Stimulated activated CD8-positive, alpha-beta memory T cell treated with anti-CD3 and anti-CD28 coated beads, Interleukin-12 subunit alpha, Interleukin-12 subunit beta, amount 100 ng/mL, for 4 hours (primary cell): Measurements from ENCODE around the gene ZNF79.

Experiments
- DNase-seq: peaks from one replicate; pipeline ENCODE4 v3.0.0-alpha.2; 2020; ENCODE audit warnings: low read depth

ZNF79 gene

GRCh38 chr9:127428348-127428747 is 4.2 kb downstream of the ZNF79 start:
- no peak for DNase-seq

GRCh38 chr9:127430415-127430814 is 6.2 kb downstream of the ZNF79 start:
- no peak for DNase-seq

- no peak for DNase-seq
Measured at GRCh38 chr9:127437497-127438264, 13.5 kb downstream of the ZNF79 start.

- DNase-seq: no peak
Measured at GRCh38 chr9:127438394-127438793, 14.2 kb downstream of the ZNF79 start.

- no peak for DNase-seq
Measured at GRCh38 chr9:127444283-127444920, 20.2 kb downstream of the ZNF79 start.

GRCh38 chr9:127444921-127445850 is 21.0 kb downstream of the ZNF79 start:
- DNase-seq: no peak

GRCh38 chr9:127445851-127446712 is 21.9 kb downstream of the ZNF79 start:
- no peak for DNase-seq

GRCh38 chr9:127446713-127447415 is 22.7 kb downstream of the ZNF79 start:
- DNase-seq: no peak

- DNase-seq: no peak
Measured at GRCh38 chr9:127447416-127448111, 23.4 kb downstream of the ZNF79 start.

- DNase-seq: no peak
Measured at GRCh38 chr9:127448112-127448805, 24.1 kb downstream of the ZNF79 start.

GRCh38 chr9:127449332-127449966 is 25.3 kb downstream of the ZNF79 start:
- DNase-seq: no peak

GRCh38 chr9:127450243-127450760 is 26.1 kb downstream of the ZNF79 start:
- DNase-seq: no peak

- peak; percentile 93 for DNase-seq
Measured at GRCh38 chr9:127450830-127451607, 26.8 kb downstream of the ZNF79 start, which contains the start of the genes LRSAM1 and RPL12. LRSAM1 (plus strand) TSS chr9:127451510; CDS start chr9:127454528, 3,018 bp downstream. RPL12 (minus strand) TSS chr9:127451406; CDS start chr9:127451317, 89 bp downstream.

GRCh38 chr9:127451608-127451857 is 27.4 kb downstream of the ZNF79 start:
- DNase-seq: no peak

- peak; percentile 22 for DNase-seq
Measured at GRCh38 chr9:127451858-127452656, 27.9 kb downstream of the ZNF79 start.

- no peak for DNase-seq
Measured at GRCh38 chr9:127452691-127453090, 28.5 kb downstream of the ZNF79 start.

GRCh38 chr9:127455324-127455992 is 31.3 kb downstream of the ZNF79 start:
- no peak for DNase-seq
